Spinal cord (tissue), 10 donors: ENCODE measurements around the gene HIPK2. TPM values are rescaled to one million over a fixed set of nuclear protein-coding genes. Genes with fewer than 3 reads are reported as not detected.

Experiments
- DNase-seq, 6 donors: peaks; one replicate each; pipeline versions ENCODE4 v3.0.0 to v3.0.0-alpha.2; 2013 to 2015; ENCODE audit warnings: low spot score in 6 of 6, low read depth in 4 of 6
- H3K27ac ChIP-seq: one replicate; pipeline ENCODE4 v1.5.1; 2013; ENCODE audit warnings: low read depth, low read length, control low read depth
- H3K27me3 ChIP-seq: one replicate; pipeline ENCODE4 v1.6.1; 2013; ENCODE audit warnings: low read length; ENCODE audit not compliant: control insufficient read depth, insufficient read depth
- H3K36me3 ChIP-seq: one replicate; pipeline ENCODE4 v1.6.1; 2013; ENCODE audit warnings: low read length; ENCODE audit not compliant: control insufficient read depth, insufficient read depth
- H3K4me1 ChIP-seq: one replicate; pipeline ENCODE4 v1.6.1; 2013; ENCODE audit warnings: low read length; ENCODE audit not compliant: control insufficient read depth, insufficient read depth
- H3K4me3 ChIP-seq: one replicate; pipeline ENCODE4 v1.5.1; 2013; ENCODE audit warnings: low read depth, low read length, control low read depth
- H3K9me3 ChIP-seq: one replicate; pipeline ENCODE4 v1.6.1; 2013; ENCODE audit warnings: low read length; ENCODE audit not compliant: control insufficient read depth, insufficient read depth
- whole genome bisulfite sequencing: methylation state at CpG from one replicate; pipeline ENCODE4 v1.1.5; 2013; ENCODE audit warnings: missing lambda C conversion rate; ENCODE audit not compliant: insufficient coverage; 5-methylcytosine and 5-hydroxymethylcytosine counted together
- polyA plus RNA-seq, 2 donors: library from polyadenylated mRNA; unstranded; fragments of 120-200 nt; gene quantifications; one replicate each; pipeline ENCODE4 v1.2.1, GENCODE V29; 2013; ENCODE audit not compliant: insufficient read length in 2 of 2
- total RNA-seq, 2 donors: library from RNA; depleted of rRNA in 1 of 2; stranded (reverse); fragments of 120-200 nt in 1 of 2; fragments of >200 nt in 1 of 2; gene quantifications; one replicate each; pipeline versions ENCODE4 v1.2.3 to v1.2.4, GENCODE V29; 2013 to 2014
- donor health status: healthy.

Gene HIPK2
- total and polyA plus RNA-seq, 4 donors: 52.6 to 142 (median 68.6) TPM

DNA sequence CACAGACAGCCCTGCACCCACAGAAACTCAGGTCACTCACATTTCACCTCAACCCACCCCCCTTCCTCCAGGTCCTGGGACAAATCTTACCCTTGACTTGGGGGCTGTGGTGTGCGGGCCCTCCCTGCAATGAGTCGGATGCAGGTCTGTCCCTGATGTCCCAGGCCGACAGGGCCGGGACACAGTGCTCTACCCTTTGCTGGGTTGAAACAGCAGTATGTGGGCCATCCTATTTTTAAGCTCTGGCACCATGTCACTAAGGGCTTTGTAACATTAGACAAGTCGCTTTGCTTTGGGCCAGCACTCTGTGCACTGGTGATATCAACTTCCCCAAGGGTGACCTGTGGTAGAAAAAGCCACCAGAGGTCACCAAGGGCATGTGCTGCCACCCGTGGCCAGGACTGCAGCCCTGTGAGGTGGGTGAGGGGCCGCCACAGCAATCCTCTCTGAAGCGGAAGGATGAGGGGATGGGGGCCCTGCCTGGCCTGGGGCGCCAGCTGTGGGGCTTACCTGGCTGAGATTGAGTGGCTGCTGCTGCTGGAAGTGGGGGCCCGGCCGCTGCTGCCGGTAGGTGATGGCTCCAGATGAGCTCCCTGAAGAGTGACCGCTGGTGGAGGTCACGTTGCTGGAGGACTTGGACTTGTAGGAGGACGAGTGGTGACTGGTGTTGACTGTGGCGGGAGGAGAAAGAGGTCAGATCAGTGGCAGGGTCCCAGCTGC, 203.0 kb downstream of the HIPK2 start:
- Histone ChIP-seq H3K27me3 (no peaks in the 10 kb centered on the region), H3K27ac (no peak overlapping the region), H3K36me3 (peaks cover 68% of the 10 kb centered on the region), H3K9me3 (no peaks in the 10 kb centered on the region), H3K4me3 (no peak overlapping the region), H3K4me1 (peaks cover 14% of the 10 kb centered on the region)
- WGBS: 92% methylated on average over 14 of the region's 16 CpGs
- no peak for DNase-seq

DNA sequence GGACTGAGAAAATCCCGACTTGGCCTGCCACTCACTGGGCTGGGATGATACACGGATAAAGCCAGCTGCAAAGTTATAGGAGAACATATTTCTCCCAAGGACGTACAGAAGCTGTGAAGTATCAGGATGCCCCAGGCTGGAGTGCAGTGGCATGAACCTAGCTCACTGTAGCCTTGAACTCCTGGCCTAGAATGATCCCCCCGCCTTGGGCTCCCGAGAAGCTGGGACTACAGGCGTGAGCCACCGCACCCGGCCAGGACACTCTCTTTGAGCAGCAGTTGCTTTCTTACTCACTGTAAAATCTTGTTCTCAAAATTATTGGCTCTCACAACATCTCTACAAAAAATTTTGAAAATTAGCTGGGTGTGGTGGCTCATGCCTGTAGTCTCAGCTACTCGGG, 203.9 kb downstream of the HIPK2 start:
- Histone ChIP-seq H3K27me3 (no peaks in the 10 kb centered on the region), H3K4me3 (no peak overlapping the region), H3K9me3 (no peaks in the 10 kb centered on the region), H3K36me3 (peaks cover 69% of the 10 kb centered on the region), H3K27ac (no peak overlapping the region), H3K4me1 (peaks cover 14% of the 10 kb centered on the region)
- WGBS: 96% methylated on average over 5 of the region's 9 CpGs
- DNase-seq: no peak

DNA sequence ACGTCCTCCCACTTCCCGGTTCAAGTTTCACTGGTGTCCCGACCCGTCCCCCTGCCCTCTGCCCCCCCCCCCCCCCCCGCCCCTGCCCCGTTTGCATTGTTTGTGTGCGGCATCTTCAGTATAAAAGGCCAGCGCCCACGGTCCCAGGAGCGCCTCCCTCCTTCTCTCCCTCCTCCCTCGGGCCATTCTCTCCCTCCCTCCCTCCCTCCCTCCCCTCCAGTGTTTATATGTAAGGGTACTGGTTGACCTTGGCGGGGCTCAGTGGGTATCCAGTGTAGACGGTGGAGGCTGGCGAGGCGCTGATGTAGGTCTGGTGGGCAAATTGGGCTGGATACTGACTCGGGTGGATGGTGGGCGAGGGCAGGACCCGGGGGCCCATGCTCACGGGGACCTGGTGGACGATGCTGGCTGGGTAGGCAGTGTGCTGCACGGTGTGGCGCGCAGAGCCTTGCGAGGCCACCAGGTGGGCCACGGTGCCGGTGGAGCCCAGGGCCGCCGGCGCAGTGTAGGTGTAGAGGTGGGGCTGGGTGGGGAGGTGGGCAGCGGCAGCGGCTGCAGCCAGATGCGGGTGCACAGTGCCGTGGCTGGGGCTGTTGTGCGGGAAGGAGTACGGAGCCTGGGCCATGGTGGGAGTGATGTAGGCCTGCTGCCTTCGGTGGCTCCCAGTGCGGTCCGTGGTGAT, 205.0 kb downstream of the HIPK2 start:
- no peak overlapping the region for H3K27ac ChIP-seq
- no peaks in the 10 kb centered on the region for H3K9me3 ChIP-seq
- 95% methylated on average over 27 of the region's 38 CpGs for WGBS
- H3K4me3 ChIP-seq: no peak overlapping the region
- no peak for DNase-seq
- peaks cover 74% of the 10 kb centered on the region for H3K36me3 ChIP-seq
- peaks cover 14% of the 10 kb centered on the region for H3K4me1 ChIP-seq
- H3K27me3 ChIP-seq: no peaks in the 10 kb centered on the region

DNA sequence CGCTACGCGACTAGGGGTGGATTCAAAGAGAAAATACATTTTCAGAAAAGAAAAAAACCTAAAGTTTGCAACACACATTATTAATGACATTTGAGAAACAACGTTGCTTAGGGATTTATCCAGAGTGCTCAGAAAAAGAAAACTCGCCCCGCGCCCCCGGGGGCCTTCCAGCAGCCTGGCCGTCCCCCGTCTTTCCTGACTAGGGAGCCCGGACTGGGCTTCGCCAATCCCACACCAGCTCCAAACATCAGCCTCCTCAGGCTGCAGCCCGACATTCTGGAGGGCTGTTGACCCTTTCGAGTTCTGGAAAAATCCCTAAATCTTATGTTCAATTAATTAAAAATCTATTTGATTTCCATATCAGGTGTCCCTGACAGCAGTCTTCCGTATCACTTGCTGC, 205.7 kb downstream of the HIPK2 start:
- H3K4me1 ChIP-seq: peaks cover 14% of the 10 kb centered on the region
- no peak for DNase-seq
- no peak overlapping the region for H3K4me3 ChIP-seq
- H3K9me3 ChIP-seq: no peaks in the 10 kb centered on the region
- H3K27ac ChIP-seq: no peak overlapping the region
- WGBS: 86% methylated on average over 9 of the region's 15 CpGs
- peaks cover 73% of the 10 kb centered on the region for H3K36me3 ChIP-seq
- no peaks in the 10 kb centered on the region for H3K27me3 ChIP-seq

DNA sequence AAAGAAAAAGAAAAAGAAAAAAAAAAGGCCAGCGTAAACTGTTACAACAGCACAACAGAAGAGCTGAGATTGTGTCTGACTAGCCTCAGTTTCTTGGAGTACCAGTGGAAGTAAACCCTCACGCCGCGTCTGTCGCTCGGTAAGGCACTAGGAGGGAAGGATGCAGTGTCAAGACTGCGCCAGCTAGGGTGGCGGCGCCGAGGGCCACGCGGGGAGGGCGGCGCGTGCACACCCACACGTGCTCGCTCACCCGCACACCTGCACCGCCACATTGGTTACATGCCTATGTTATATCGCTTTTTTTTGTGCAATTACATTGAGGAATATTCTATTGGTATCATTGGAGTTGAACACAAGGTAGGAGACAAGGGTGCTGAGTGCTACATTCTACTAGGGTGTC, 206.1 kb downstream of the HIPK2 start:
- no peak for DNase-seq
- H3K27me3 ChIP-seq: no peaks in the 10 kb centered on the region
- peaks cover 14% of the 10 kb centered on the region for H3K4me1 ChIP-seq
- no peak overlapping the region for H3K4me3 ChIP-seq
- H3K36me3 ChIP-seq: peaks cover 74% of the 10 kb centered on the region
- no peak overlapping the region for H3K27ac ChIP-seq
- no peaks in the 10 kb centered on the region for H3K9me3 ChIP-seq
- 94% methylated on average over 15 of the region's 20 CpGs for WGBS

DNA sequence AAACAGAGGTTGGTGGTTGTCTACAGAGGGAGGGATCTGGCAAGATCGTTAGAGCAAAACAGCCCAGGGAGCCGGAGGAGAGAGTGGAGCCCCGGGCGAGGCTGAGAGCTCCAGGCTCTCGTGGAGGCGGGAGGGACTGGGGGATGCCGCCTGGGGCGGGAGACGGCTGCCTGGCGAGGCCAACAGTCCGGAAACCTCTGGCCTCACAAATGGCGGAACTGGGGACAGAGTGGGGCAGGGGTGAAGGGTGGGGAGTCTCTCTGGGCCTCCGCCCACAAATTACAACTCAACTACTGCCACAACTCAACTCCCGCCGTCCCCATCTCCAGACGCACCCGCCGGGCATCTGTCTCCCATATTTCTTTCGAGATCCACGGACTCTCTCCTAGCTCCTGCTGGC, 206.6 kb downstream of the HIPK2 start:
- Histone ChIP-seq H3K36me3 (peaks cover 73% of the 10 kb centered on the region), H3K9me3 (no peaks in the 10 kb centered on the region), H3K27me3 (no peaks in the 10 kb centered on the region), H3K4me3 (no peak overlapping the region), H3K4me1 (peaks cover 14% of the 10 kb centered on the region), H3K27ac (no peak overlapping the region)
- 79% methylated on average over 7 of the region's 20 CpGs for WGBS
- DNase-seq: no peak

DNA sequence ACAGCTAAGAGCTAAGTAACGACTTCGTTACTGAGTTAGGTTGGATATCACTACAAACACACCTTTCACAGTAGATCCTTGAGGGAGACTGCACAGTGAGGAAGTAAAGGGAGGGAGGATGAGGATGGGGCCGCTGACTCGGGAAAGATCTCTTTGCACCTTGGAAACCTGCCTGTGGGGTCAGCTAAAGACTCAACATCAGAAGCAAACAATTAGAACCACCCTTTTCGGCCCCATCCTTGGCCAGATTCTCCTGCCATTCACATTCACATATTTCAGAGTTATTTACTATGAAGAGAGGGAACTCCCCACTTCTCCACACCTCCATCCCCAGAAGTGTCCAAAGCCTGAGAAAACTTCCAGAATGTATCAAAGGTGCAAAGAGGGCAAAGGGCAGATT, 207.2 kb downstream of the HIPK2 start:
- no CpG with 5 or more reads among the region's 5 CpGs for WGBS
- peaks cover 72% of the 10 kb centered on the region for H3K36me3 ChIP-seq
- no peak for DNase-seq
- H3K27ac ChIP-seq: no peak overlapping the region
- no peaks in the 10 kb centered on the region for H3K27me3 ChIP-seq
- H3K4me1 ChIP-seq: peaks cover 14% of the 10 kb centered on the region
- no peak overlapping the region for H3K4me3 ChIP-seq
- H3K9me3 ChIP-seq: no peaks in the 10 kb centered on the region

DNA sequence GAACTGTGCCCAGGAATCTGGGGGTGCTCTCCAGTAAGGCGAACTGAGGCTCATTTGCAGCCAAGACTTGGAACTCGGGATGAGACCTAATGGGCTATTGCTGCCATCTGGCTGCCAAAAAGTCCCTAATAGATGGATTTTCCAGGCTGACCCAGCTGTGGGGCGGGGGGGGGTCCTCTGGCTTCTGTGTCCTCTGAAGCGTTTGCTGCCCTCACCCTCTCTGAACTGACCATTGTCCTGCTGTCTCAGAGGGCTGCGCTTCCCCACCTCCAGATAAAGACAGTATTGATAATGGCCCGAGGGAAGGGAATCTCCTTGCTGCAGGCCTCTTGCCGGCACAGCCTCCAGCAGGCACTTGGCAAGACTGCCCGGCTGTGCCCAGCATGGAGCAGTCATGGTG, 207.7 kb downstream of the HIPK2 start:
- H3K27me3 ChIP-seq: no peaks in the 10 kb centered on the region
- no peaks in the 10 kb centered on the region for H3K9me3 ChIP-seq
- peaks cover 68% of the 10 kb centered on the region for H3K36me3 ChIP-seq
- no peak overlapping the region for H3K27ac ChIP-seq
- WGBS: 28% methylated on average over 7 of the region's 8 CpGs
- H3K4me1 ChIP-seq: peaks cover 14% of the 10 kb centered on the region
- no peak overlapping the region for H3K4me3 ChIP-seq
- DNase-seq: peak in 5 of 6 donors; percentile 29 to 77 (median 40)

DNA sequence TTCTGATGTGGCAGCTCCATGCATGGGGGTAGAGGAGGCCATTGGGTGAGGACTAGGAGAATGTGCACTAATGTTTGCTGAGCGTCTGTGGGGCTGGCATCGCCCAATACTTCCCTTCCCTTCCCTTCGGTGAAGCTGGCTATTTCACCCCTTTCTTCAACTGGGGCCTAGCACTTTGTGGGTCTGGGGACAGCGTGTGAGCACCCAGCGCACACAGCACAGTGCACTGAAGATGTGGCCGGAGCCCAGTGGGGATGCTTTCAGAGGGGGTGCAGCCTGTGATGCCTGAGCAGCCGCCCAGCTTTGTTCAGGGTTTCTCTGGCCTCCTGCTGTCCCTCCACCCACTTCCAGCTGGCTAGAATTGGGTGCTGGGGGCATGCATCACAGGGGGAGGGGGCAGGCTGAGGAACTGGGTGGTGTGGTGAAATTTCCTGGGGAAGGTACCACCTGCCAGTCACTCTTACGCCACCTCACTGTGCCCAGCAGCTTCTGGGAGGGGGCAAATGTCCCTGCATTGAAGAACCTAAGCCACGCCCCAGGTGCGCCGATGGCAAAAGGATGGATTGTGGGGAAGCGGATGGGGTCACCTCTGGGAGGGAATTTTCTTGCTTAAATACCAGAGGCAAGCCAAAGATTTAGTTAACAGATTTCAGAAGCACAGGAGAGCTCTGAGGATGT, 208.8 kb downstream of the HIPK2 start:
- DNase-seq: no peak
- 98% methylated on average over 10 of the region's 12 CpGs for WGBS
- Histone ChIP-seq H3K9me3 (no peaks in the 10 kb centered on the region), H3K27me3 (no peaks in the 10 kb centered on the region), H3K36me3 (peaks cover 59% of the 10 kb centered on the region), H3K4me3 (no peak overlapping the region), H3K27ac (no peak overlapping the region), H3K4me1 (peaks cover 14% of the 10 kb centered on the region)
